HPDE6-E6E7 (cell line): ENCODE measurements around the gene CSNK1G3.

Experiments used
- DNase-seq: peaks from one replicate; pipeline ENCODE4 v3.0.0; 2011; ENCODE audit warnings: missing footprints; ENCODE audit errors: extremely low spot score

The CSNK1G3 gene

GRCh38 chr5:123645024-123645603 lies 133.1 kb downstream of the CSNK1G3 start:
- no peak for DNase-seq

GRCh38 chr5:123647066-123647465 lies 135.1 kb downstream of the CSNK1G3 start:
- no peak for DNase-seq

DNA sequence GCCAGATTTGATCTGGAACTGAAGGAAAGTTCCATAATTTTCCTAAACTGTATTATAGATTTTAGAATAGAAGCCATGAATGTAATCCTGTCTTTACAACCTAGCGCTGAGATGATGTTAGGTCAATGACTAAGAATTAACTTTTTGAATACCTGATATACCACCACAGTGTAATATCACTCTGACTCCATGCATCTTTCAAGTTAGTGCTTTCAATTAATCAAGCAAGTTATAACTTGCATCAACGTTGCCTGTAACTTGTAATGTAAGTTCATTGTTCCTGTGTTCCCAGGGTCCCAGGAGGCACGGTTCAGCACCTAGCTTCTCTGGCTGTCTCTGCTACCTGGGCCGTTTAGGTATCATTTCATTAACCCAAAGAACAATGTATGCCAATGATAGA lies 139.3 kb downstream of the CSNK1G3 start:
- no peak for DNase-seq

GRCh38 chr5:123659011-123659410 lies 147.0 kb downstream of the CSNK1G3 start:
- no peak for DNase-seq

DNA sequence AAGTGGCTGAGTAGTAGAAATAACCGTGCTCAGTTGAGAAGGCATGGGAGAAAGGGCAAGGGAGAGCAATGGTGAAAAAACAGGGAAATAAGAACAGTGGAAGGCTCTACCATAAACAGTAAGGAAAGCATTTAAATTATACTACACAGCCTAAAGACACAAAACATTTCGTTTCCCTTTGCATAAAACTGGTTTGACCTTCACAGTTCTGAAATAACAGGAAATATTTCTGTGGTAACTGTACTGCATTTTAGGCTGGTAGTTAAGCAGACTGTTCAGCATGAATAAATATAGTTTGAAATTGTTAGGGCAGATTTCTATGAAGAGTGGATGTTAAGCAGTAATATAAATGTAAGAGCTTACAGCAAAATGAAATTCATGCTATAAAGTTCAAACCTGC lies 147.5 kb downstream of the CSNK1G3 start:
- DNase-seq: no peak

DNA sequence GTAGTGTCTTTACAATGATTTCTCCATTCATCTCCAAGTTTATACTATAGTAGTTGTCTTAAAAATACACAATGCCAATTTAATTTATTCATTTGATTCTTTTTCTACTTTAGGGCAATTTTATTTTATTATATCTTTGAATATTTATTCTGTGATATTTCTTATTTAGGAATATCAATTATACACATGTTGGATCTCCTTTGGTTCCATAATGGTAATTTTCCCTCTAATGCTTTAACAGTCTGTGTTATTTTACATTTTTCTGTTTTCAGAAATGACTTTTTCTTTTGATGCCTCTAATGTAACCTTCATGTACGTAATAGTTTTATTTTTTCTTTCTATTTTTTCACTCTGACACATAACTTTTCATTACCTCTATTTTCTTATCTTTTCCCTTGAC lies 153.0 kb downstream of the CSNK1G3 start:
- DNase-seq: no peak

DNA sequence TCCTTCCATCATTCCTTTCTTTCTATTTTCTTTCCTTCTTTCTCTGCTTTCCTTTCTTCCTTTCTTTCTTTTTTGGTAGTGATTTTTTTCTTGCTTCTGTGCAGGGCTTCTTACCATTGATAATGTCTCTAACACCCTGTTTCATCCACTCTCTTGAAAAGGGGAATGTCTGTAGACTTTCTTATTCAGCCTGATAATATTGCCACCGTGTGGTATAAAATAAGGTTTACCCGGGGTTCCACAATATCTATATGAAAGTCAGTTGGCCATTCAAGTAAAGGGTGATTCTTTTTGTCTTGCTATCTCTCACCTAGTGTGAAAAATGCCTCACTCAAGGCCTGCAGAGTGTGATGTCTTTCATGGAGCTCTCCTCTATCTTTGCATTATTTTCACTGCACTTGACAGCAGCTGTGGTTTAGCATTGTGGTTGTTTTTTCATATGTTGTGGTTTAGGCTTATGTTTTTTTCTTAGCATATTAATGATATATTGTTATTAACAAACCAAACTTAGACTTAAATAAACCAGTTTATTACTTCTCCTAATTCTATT lies 153.9 kb downstream of the CSNK1G3 start:
- DNase-seq: no peak
